GM23338 (cell line): ENCODE measurements around the gene ZGPAT. TPM values are rescaled to one million over a fixed set of nuclear protein-coding genes. Genes with fewer than 3 reads are reported as not detected.

Experiments
- ATAC-seq: fragments of 200-7000 bp; cut with Tn5 transposase; 3 replicates; pipeline ENCODE4 v1.9.1; 2020
- DNase-seq: peaks from one replicate; pipeline ENCODE4 v3.0.0-alpha.2; 2015; ENCODE audit warnings: low spot score
- H2AFZ ChIP-seq: fragments of 200-600 bp; sonication (generic); 2 replicates; pipeline ENCODE4 v1.8.0; 2016; ENCODE audit warnings: antibody characterized with exemption, mild to moderate bottlenecking, moderate library complexity
- H3F3A ChIP-seq: fragments of 200-600 bp; sonication (generic); replicated peaks from 2 replicates; pipeline ENCODE4 v1.8.0; 2017; ENCODE audit warnings: antibody characterized with exemption, mixed run types, low read depth
- H3K27ac ChIP-seq: fragments of 200-600 bp; sonication (generic); 2 replicates; pipeline ENCODE4 v1.6.1; 2016; ENCODE audit warnings: low read depth
- H3K27me3 ChIP-seq: fragments of 200-600 bp; sonication (generic); 2 replicates; pipeline ENCODE4 v1.8.0; 2016; ENCODE audit warnings: mild to moderate bottlenecking, mixed run types, moderate library complexity; ENCODE audit not compliant: insufficient read depth
- H3K36me3 ChIP-seq: fragments of 200-600 bp; sonication (generic); 2 replicates; pipeline ENCODE4 v1.8.0; 2016; ENCODE audit warnings: mild to moderate bottlenecking; ENCODE audit not compliant: insufficient read depth
- H3K4me1 ChIP-seq: fragments of 200-600 bp; sonication (generic); 2 replicates; pipeline ENCODE4 v1.8.0; 2016; ENCODE audit warnings: mild to moderate bottlenecking, moderate library complexity; ENCODE audit not compliant: insufficient read depth
- H3K4me2 ChIP-seq: fragments of 200-600 bp; sonication (generic); 2 replicates; pipeline ENCODE4 v1.7.1; 2017; ENCODE audit warnings: mixed run types
- H3K4me3 ChIP-seq: fragments of 200-600 bp; sonication (generic); 2 replicates; pipeline ENCODE4 v1.6.1; 2016; ENCODE audit warnings: mixed run types
- H3K79me2 ChIP-seq: fragments of 200-600 bp; sonication (generic); replicated peaks from 2 replicates; pipeline ENCODE4 v1.8.0; 2017; ENCODE audit warnings: mild to moderate bottlenecking; ENCODE audit not compliant: insufficient read depth
- H3K9me2 ChIP-seq: fragments of 200-600 bp; sonication (generic); 2 replicates; pipeline ENCODE4 v1.8.0; 2017; ENCODE audit not compliant: insufficient read depth
- H4K20me1 ChIP-seq: fragments of 200-600 bp; sonication (generic); replicated peaks from 2 replicates; pipeline ENCODE4 v1.8.0; 2017; ENCODE audit warnings: mild to moderate bottlenecking; ENCODE audit not compliant: insufficient read depth
- H3K27ac Mint-ChIP-seq: 2 replicates; pipeline ENCODE4 v1.8.0; 2020; ENCODE audit warnings: inconsistent platforms, mild to moderate bottlenecking, moderate library complexity, mixed read lengths
- H3K27me3 Mint-ChIP-seq: 3 replicates; pipeline ENCODE4 v1.8.0; 2022; ENCODE audit warnings: low read depth, mild to moderate bottlenecking, moderate library complexity, mixed read lengths, inconsistent platforms; ENCODE audit not compliant: insufficient read depth, poor library complexity
- H3K36me3 Mint-ChIP-seq: 3 replicates; pipeline ENCODE4 v1.8.0; 2021; ENCODE audit warnings: low read depth, mild to moderate bottlenecking, inconsistent platforms, moderate library complexity, mixed read lengths
- H3K4me1 Mint-ChIP-seq: 3 replicates; pipeline ENCODE4 v1.8.0; 2020; ENCODE audit warnings: mild to moderate bottlenecking, inconsistent platforms, mixed read lengths
- H3K4me3 Mint-ChIP-seq: 3 replicates; pipeline ENCODE4 v1.8.0; 2021; ENCODE audit warnings: moderate library complexity, mild to moderate bottlenecking, inconsistent platforms, mixed read lengths
- H3K9me3 Mint-ChIP-seq: 3 replicates; pipeline ENCODE4 v1.8.0; 2020; ENCODE audit warnings: moderate library complexity, mild to moderate bottlenecking, inconsistent platforms, mixed read lengths
- ETS1 ChIP-seq: IDR thresholded peaks from 2 replicates; pipeline ENCODE4 v1.6.1; 2016; ENCODE audit warnings: antibody characterized with exemption
- EZH2phosphoT487 ChIP-seq: fragments of 200-600 bp; sonication (generic); IDR thresholded peaks from one replicate; pipeline ENCODE4 v1.8.1; 2018; ENCODE audit warnings: antibody characterized with exemption; ENCODE audit not compliant: unreplicated experiment
- JUNB ChIP-seq: IDR thresholded peaks from one replicate; pipeline ENCODE4 v1.6.1; 2016; ENCODE audit warnings: antibody characterized with exemption; ENCODE audit not compliant: unreplicated experiment
- REST ChIP-seq: IDR thresholded peaks from one replicate; pipeline ENCODE4 v1.6.1; 2018; ENCODE audit warnings: antibody characterized with exemption; ENCODE audit not compliant: unreplicated experiment
- polyA plus RNA-seq: library from polyadenylated mRNA; unstranded; fragments of >200 nt; fragmentation: Nextera tagmentation; extraction: Ambion mirVana; gene quantifications from 2 replicates; pipeline ENCODE4 v1.2.1, GENCODE V29; 2016
- total RNA-seq: library from RNA; depleted of rRNA; stranded (reverse); fragments of >200 nt; shearing (Covaris generic); gene quantifications from 2 replicates; pipeline ENCODE4 v1.2.3, GENCODE V29; 2014

ZGPAT gene
- total and polyA plus RNA-seq, 2 experiments from 2014 or later, result 25.0 to 39.2 TPM

DNA sequence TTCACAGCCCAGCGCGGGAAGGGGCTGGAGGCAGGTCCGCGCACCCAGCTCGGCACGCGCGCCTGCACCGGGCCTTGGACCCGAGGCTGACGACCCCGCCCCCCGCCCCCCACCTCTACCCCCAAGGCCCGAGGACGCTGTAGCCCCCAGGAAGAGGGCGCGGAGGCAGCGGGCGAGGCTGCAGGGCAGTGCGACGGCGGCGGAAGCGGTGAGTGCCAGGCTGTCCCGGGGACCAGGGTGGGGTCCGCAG, 29.8 kb downstream of the ZGPAT start:
- peak overlapping the region; percentile 82 for H3K4me2 ChIP-seq

DNA sequence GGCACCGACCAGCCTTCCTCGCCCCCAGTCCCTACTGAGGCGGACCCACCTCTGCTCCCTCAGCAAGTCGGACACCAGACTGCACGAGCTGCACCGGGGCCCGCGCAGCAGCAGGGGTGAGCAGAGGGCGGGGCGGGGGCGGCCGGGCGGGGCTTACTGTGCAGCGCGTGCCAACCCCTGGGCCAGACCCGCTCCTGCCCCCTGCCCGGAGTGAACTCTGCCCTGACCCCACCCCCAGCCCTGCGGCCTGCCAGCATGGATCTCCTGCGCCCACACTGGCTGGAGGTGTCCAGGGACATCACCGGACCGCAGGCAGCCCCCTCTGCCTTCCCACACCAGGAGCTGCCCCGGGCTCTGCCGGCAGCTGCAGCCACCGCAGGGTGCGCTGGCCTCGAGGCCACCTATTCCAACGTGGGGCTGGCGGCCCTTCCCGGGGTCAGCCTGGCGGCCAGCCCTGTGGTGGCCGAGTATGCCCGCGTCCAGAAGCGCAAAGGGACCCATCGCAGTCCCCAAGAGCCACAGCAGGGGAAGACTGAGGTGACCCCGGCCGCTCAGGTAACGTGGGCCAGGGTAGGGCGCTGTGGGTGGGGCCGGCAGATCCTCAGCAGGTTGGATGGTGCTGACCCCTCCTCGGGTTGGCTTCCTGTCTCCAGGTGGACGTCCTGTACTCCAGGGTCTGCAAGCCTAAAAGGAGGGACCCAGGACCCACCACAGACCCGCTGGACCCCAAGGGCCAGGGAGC, 30.3 kb downstream of the ZGPAT start:
- H3K36me3 Mint-ChIP-seq, result peaks cover 10% of the 10 kb centered on the region
- H3K4me3 Mint-ChIP-seq, result peak overlapping the region; percentile 37; the same call in 1 of the 3 replicates
- H4K20me1 ChIP-seq, result no peaks in the 10 kb centered on the region
- H3K4me3 ChIP-seq, result peak overlapping the region; percentile 63
- no peaks in the 10 kb centered on the region for H3K9me2 ChIP-seq
- peak; percentile 17 for ATAC-seq
- H3K4me1 ChIP-seq, result peaks cover 7% of the 10 kb centered on the region; the same call in 1 of the 2 replicates
- H3F3A ChIP-seq, result peaks cover 6% of the 10 kb centered on the region; the same call in 1 of the 2 replicates
- H3K27me3 ChIP-seq, result peaks cover 6% of the 10 kb centered on the region
- H3K79me2 ChIP-seq, result no peaks in the 10 kb centered on the region
- no peaks in the 10 kb centered on the region for H3K36me3 ChIP-seq
- H3K27ac Mint-ChIP-seq, result no peak overlapping the region
- peak; percentile 38 for DNase-seq
- H3K4me1 Mint-ChIP-seq, result no peaks in the 10 kb centered on the region
- H3K9me3 Mint-ChIP-seq, result no peaks in the 10 kb centered on the region; the same call in 2 of the 3 replicates
- peaks cover 14% of the 10 kb centered on the region for H3K27me3 Mint-ChIP-seq
- peak overlapping the region; percentile 91 for H3K4me2 ChIP-seq
- no peak overlapping the region for H3K27ac ChIP-seq
- no peak overlapping the region; the same call in 1 of the 2 replicates for H2AFZ ChIP-seq
- no peak for TF ChIP-seq EZH2phosphoT487
- TF ChIP-seq REST, result no peak

More for the DNA sequence above, 29.8 kb downstream of the ZGPAT start:
- H3F3A ChIP-seq, result peaks cover 8% of the 10 kb centered on the region
- Mint-ChIP-seq H3K27me3 (peaks cover 14% of the 10 kb centered on the region), H3K9me3 (no peaks in the 10 kb centered on the region; the same call in 2 of the 3 replicates), H3K4me3 (no peak overlapping the region), H3K27ac (no peak overlapping the region), H3K36me3 (peaks cover 10% of the 10 kb centered on the region), H3K4me1 (no peaks in the 10 kb centered on the region)
- no peaks in the 10 kb centered on the region for H4K20me1 ChIP-seq
- no peak overlapping the region for H3K27ac ChIP-seq
- peak overlapping the region; percentile 63 for H3K4me3 ChIP-seq
- H3K79me2 ChIP-seq, result no peaks in the 10 kb centered on the region
- H3K27me3 ChIP-seq, result peaks cover 6% of the 10 kb centered on the region
- peaks cover 7% of the 10 kb centered on the region; the same call in 1 of the 2 replicates for H3K4me1 ChIP-seq
- TF ChIP-seq REST (no peak), JUNB (no peak), ETS1 (no peak)
- no peak overlapping the region for H2AFZ ChIP-seq
- H3K9me2 ChIP-seq, result no peaks in the 10 kb centered on the region
- no peak for DNase-seq
- no peaks in the 10 kb centered on the region for H3K36me3 ChIP-seq
- no peak for ATAC-seq
